ENCODE results near the gene TMEM178A.

Gene TMEM178A

DNA sequence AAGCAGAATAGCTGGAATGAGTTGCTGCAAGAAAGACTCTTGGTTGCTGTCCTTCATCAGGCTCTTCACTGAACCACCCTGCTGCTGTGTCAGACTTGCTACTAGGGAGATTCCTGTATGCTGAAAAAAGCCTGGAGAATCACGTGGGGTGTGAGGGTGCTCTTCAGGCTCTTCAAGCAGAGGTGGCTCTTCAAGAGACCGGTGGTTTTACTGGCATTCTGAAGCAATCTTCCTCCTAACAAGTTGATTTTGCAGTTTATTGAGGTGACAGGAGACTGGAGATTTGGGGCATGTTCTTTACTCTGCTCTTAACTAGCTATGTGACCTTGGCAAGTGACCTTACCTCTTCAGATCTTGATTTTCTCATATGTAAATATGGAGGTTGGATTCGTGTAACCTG lies 14.1 kb downstream of the TMEM178A start:
- no peak for DNase-seq (ENCODE audit: low read depth in 2 of 2)

GRCh38 chr2:39682066-39682692 lies 16.5 kb downstream of the TMEM178A start:
- no peak for DNase-seq (ENCODE audit: low read depth in 2 of 2)

DNA sequence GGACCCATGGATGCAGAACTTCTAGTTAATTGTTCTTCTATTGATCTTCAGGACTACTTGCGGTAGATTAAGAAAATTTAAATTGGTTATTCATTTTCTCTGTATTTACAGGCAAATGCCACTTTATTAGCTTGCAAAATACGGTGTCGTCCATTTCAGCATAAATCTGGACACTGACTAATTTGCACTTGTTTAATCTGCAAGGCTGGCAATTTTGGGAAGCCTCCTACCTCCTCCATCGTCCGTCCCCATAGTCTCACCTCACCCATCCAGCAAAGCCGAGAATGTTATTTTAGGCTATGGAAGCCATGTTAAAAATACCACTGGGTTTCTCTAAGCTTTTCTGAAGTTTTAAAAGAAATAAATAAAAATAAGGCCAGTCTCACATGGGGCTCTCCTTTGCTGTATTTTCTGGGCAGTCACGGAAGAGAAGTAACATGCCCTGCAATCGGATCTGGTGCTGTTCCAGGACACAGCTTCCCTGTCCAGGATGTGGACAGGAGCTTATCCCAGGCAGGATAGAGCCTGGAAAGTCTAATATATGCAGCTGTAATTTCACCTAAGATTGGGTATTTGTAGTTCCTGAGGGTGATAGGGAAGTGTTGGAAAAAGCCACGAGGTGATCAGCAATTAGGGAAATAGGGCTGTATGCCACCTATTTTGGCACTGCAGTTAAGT lies 17.4 kb downstream of the TMEM178A start:
- DNase-seq (ENCODE audit: low read depth in 2 of 2), result no peak

DNA sequence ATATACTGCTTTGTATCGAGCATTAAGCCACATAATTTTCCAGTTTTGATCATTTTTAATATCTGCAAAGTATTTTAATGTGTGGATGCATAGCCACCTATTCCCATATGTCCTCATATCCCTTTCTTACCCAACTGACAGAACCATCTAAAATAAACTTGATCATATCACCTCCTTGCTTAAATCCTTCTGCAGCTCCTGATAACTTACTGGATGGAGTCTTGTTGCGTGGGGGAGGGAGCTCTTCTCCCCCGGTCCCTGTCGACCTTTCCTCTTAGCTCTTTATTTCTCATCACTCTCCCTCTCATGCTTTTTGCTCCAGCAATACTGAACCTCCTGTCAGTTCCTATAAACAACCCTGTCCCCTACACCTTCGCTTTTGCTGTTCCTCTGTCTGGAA lies 18.7 kb downstream of the TMEM178A start:
- no peak for DNase-seq (ENCODE audit: low read depth in 2 of 2)

- no peak for DNase-seq (ENCODE audit: low read depth in 2 of 2)
Measured at GRCh38 chr2:39685126-39685525, 19.4 kb downstream of the TMEM178A start.

DNA sequence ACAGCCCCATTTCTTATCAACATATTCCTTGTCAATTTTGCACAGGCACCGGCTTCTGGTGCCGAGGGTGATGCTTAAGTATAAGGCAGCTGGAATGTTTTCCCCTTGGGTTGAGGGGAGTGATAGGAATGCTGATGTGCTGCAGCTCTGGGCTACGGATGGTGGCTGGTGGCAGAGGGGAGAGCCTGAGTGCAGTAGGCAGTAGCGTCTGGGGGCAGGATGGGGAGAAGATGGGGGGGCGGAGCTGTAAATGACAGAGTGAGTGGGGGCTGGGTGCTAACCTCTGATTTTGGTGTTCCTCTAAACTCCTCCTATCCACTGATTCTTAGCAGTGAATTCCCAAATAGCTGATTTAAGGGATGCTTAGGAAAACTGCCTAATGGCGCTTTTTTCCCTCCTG lies 20.7 kb downstream of the TMEM178A start:
- DNase-seq (ENCODE audit: low read depth in 2 of 2), result no peak

- DNase-seq (ENCODE audit: low read depth in 2 of 2), result no peak
Measured at GRCh38 chr2:39688181-39688580, 22.5 kb downstream of the TMEM178A start.

- DNase-seq (ENCODE audit: low read depth in 2 of 2), result no peak
Measured at GRCh38 chr2:39689272-39689841, 23.6 kb downstream of the TMEM178A start.

GRCh38 chr2:39689876-39690275 lies 24.2 kb downstream of the TMEM178A start:
- no peak for DNase-seq (ENCODE audit: low read depth in 2 of 2)

DNA sequence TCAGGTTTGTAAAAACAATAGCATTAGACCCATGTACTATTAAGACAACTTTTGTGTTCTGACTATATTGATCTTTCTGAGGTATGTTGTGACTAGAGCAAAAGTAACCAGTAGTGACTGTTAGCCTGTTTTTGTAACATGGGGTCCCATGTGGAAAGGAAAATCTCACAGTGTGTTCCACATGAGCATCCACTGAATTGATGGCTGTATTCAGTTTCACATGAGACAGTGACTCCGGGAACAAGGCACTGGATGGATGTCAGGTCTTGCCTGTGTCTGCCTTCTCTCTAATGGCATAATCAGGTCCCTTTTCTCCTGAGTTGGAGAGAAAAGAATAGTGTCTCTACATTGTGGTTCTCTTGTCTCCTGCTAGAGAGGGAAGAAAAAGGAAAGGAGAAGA lies 27.5 kb downstream of the TMEM178A start:
- DNase-seq (ENCODE audit: low read depth in 2 of 2), result no peak

GRCh38 chr2:39696101-39696553 lies 30.4 kb downstream of the TMEM178A start:
- no peak for DNase-seq (ENCODE audit: low read depth in 2 of 2)

- DNase-seq (ENCODE audit: low read depth in 2 of 2), result no peak
Measured at GRCh38 chr2:39696838-39697237, 31.1 kb downstream of the TMEM178A start.

- DNase-seq (ENCODE audit: low read depth in 2 of 2), result no peak
Measured at GRCh38 chr2:39697454-39697853, 31.7 kb downstream of the TMEM178A start.

DNA sequence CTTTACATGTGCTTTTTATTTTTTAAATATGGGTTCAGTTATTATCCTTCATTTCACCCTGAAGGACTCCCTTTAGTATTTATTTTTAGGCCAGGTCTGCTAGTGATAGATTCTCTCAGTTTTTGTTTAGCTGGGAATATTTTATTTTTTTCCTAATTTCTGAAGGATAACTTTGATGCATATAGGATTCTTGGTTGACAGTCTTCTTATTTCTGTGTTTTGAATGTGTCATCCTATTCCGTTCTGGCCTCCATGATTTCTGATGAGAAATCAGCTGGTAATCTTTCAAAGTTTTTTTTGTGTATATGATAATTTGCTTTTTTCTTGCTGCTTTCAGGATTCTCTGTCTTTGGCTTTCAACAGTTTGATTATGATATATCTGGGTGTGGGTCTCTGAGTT lies 35.4 kb downstream of the TMEM178A start:
- no peak for DNase-seq (ENCODE audit: low read depth in 2 of 2)

- DNase-seq (ENCODE audit: low read depth in 2 of 2), result no peak
Measured at GRCh38 chr2:39703181-39703872, 37.6 kb downstream of the TMEM178A start.

DNA sequence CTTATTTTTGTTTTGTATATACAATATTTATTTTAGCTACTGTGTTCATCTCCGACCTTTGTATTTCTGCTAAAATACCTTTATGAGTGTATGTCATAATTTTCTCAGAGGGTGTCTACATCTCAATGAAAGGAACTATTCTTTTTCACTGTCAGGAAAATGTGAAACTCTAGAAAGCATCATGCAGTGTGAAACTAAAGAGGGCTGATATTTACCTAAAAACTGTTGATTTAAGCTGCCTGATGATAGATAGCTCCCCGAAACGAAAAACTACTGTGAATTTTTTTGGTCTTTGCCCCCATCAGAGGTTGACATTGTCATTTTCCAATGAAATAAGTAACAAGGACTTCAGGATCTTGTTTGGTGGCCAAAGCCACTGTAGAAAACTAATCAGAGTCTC lies 38.8 kb downstream of the TMEM178A start:
- no peak for DNase-seq (ENCODE audit: low read depth in 2 of 2)

DNA sequence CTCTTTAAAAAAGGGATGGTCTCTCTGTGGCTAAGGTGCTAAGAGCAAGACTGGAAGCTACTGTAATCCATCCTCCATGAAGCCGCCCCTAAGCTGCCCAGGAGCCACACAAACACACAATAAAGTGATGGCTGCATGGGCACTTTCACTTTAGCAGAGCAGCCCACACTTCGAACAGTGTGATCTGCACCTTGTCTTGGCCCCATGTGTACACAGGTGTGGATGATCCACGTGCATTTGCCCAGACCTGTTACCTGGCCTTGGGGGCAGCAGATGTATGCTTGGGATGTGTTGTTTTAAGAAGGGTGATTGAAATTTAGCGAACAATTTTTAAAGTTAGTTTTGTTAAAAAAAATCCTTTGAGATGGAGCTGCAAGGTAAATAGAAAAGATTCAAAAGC lies 39.9 kb downstream of the TMEM178A start:
- DNase-seq (ENCODE audit: low read depth in 2 of 2), result no peak

GRCh38 chr2:39706312-39706711 lies 40.6 kb downstream of the TMEM178A start:
- no peak for DNase-seq (ENCODE audit: low read depth in 2 of 2)

DNA sequence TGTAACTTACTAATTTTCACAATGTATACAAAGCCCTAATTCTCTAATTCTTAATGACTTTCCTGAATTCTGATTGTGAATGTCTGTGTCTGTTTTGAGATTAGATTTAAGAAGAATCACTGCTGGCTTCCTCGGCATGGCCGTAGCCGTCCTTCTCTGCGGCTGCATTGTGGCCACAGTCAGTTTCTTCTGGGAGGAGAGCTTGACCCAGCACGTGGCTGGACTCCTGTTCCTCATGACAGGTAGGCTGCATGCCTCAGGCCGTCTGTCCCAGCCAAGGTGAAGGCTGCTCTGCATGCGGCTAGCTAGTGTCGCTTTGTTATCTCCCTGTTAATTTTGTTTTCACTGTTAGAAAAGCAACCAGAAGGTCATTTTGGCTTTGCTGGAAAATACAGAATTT lies 41.2 kb downstream of the TMEM178A start:
- DNase-seq (ENCODE audit: low read depth in 2 of 2), result no peak

DNA sequence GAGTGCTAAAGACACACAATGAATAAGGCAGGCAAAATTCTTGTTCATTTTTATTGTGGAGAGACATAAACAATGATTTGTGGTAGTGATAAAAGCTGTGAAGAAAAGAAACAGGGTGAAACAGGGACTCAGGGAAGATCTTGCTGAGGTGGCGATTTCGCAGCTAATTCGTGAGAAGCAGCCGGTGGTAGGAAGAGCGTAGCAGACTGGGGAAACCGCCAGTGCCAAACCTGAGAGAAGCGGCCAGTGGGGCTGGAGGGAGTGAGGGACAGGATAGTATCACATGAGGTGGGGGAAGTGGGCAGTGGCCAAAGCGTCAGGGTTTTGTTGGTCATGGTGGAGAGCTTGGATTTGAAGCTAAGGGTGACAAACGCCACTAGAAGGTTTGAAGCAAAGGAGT lies 42.3 kb downstream of the TMEM178A start:
- DNase-seq (ENCODE audit: low read depth in 2 of 2), result no peak

DNA sequence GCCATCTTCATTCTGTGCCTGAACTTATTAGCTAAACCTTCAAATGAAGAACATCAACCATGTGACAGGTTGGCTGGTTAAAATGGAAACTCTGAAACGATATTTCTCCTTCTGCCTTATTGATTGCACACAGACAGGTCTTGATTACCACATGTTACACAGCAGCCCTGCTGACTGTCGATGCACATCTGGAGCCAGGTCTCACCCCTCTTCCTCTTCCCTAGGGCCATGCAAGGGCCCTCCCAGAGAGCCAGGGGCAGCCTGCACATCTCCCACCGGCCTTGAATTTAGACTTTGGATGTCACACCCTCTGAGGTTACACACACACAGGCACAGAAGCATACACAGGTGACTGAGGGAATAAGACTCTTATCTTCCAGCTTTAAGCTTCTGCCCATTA lies 45.1 kb downstream of the TMEM178A start:
- no peak for DNase-seq (ENCODE audit: low read depth in 2 of 2)

DNA sequence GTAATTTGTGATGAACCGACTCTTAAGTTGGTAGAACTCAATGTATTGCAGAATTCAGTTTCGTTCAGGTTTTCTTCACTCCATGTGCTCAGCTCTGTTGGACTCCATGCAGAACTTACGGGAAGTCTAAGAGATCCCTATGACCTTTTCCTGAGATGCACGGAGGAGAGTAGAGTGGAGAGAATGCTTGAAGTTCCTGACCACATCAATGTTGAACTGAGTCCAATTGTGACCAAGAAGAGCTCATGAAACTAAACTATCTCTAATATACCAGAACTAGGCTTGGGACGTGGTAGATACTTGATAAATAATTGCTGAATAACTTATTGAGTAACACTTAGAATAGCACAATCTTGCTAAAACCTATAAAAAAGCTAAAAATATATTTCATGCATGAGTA lies 47.2 kb downstream of the TMEM178A start:
- DNase-seq (ENCODE audit: low read depth in 2 of 2), result no peak

GRCh38 chr2:39715095-39715494 lies 49.4 kb downstream of the TMEM178A start:
- DNase-seq (ENCODE audit: low read depth in 2 of 2), result no peak
